Cerebellar nuclear complex (tissue), 1 donor: ENCODE results near the gene CDH15.

Experiments used
- DNase-seq, 2 experiments: peaks; one replicate each; lab custom pipeline; 2025; lab: John Stamatoyannopoulos, UW

The CDH15 gene

DNA sequence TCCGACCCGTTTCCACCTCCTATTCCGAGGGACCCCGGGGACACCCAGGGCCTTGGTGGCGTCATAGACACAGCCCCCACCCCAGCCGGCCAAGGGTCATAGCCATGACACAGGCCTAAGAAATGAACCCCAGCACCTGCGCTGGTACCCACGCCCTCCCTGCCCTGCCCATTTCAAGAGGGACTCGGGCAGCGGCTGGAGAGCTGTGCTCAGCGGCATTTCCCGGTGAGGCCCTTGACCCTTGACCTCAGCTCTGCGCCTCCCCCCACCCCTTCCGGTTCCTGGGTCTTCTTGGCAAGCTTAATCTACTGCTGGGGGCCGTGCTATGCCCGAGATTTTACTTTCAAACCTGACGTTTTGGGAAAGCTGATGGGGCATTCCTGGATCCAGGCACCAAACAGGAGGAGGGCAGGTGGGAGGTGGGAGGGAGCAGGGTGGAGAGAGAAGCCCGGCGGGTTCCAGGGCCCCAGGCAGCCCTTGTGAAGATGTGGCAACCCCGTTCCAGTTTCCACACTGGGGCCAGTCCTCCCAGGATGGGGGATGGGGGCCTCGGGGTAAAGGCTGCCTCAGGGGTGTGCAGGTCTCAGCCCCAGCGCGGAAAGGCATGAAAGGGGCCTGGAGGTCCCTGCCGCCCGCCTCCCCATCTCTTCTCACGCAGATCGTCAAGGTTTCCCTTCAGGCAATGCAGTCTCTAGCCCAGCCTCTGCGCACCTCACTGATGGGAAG, 28.7 kb downstream of the CDH15 start, which contains the start of gene SLC22A31:
SLC22A31 (minus strand) TSS at position 414 of the 726 bp plus-strand sequence; CDS start at position 378, 36 bp downstream.
- no peak for DNase-seq

GRCh38 chr16:89200850-89201411, 29.4 kb downstream of the CDH15 start:
- DNase-seq = no peak

- DNase-seq = peak in 1 of 2 experiments; percentile 46
These were observed 30.2 kb downstream of the CDH15 start for GRCh38 chr16:89201439-89202377.

GRCh38 chr16:89202422-89203215, 31.1 kb downstream of the CDH15 start:
- no peak for DNase-seq

DNA sequence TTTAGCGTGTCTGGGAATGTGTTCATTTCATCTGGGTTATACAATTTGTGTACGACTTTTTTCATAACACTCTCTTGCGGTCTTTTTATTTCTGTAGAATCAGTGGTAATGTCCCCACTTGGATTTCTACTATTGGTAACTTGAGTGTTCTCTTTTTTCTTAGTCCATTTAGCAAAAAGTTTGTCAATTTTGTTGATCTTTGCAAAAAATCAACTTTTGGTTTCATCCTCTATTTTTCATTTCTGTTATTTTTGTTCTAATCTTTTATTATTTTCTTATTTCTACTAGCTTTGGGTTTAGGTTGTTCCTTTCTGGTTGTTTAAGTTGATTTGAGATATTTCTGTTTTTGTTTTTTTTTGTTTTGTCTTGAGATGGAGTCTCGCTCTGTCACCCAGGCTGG, 36.4 kb downstream of the CDH15 start:
- DNase-seq = no peak

DNA sequence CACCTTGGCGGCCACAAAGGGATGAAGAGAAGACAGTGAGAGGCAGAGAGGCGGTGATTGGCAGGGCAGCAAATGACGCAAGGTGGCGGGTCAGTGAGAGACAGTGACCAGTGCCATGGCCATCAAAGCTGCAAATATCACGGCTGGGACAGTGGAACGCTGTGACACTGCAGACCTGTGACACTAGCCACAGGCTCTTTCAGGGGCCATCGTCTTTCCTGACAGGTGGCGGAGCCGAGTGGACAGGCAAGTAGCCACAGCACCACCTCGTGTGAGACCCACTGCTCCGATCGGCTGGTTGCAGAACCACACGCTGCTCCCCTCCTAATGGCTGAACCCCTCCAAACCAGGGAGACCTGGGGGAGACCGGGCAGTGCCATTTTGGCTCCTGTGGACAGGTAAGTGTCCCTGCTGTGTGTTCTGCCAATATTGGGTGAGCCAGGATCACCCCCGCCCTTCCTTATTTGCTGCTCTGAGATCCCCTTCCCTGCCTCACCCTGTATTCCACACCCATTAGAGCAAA, 38.0 kb downstream of the CDH15 start:
- DNase-seq = no peak

DNA sequence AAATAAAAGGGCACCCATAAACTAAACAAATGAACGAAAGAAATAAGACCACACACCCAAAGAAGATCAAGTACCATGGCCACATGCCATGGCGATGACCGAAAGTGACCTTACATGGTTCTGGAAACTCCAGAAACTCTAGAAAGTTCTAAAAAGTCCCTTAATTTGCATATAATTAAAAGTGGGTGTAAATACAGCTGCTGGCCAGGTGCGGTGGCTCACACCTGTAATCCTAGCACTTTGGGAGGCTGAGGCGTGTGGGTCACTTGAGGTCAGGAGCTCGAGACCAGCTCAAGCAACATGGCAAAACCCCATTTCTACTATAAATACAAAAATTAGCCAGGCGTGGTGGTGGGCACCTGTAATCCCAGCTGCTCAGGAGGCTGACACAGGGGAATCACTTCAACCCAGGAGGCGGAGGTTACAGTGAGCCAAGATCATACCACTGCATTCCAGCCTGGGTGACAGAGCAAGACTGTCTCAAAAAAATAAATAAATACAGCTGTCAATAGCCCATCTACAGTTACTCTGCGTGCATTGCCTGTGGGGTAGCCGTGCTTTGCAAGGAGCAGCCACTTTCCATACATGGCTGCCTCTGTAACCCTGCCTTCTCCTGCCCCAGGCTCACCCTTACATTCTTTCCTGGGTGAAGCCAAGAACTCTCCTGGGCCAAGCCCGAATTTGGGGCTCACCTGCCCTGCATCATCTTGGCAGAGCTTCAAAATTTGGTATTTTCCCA, 38.8 kb downstream of the CDH15 start:
- DNase-seq = no peak

DNA sequence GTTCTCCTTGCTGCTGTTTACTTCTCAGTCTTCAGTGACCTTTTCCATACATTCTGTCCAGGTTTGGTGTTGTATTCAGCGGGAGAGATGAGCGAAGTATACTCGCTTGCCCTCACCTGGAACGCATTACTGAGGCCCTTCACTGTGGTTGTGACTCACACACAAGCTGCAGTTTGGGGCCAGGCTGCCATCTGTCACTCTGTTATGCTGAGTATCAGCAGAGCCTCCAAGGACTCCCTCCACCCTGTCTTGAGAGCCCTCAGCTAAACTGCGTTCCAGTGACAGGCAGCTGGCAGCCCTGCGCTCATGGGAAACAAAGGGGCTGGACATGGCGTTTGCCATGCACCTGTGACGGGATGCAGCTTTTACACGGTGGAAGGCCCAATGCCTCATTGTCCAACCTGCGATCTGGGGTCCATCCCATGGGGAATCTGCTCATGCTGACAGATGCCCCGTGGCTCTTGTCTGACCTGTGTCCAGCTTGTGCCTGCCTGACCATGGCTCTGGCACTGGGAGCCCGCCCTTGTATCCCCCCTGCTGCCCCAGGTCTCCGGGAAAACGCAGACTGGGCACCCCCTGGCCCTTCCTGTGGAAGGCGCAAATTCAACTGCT, 39.5 kb downstream of the CDH15 start:
- peak in 1 of 2 experiments; percentile 53 for DNase-seq

DNA sequence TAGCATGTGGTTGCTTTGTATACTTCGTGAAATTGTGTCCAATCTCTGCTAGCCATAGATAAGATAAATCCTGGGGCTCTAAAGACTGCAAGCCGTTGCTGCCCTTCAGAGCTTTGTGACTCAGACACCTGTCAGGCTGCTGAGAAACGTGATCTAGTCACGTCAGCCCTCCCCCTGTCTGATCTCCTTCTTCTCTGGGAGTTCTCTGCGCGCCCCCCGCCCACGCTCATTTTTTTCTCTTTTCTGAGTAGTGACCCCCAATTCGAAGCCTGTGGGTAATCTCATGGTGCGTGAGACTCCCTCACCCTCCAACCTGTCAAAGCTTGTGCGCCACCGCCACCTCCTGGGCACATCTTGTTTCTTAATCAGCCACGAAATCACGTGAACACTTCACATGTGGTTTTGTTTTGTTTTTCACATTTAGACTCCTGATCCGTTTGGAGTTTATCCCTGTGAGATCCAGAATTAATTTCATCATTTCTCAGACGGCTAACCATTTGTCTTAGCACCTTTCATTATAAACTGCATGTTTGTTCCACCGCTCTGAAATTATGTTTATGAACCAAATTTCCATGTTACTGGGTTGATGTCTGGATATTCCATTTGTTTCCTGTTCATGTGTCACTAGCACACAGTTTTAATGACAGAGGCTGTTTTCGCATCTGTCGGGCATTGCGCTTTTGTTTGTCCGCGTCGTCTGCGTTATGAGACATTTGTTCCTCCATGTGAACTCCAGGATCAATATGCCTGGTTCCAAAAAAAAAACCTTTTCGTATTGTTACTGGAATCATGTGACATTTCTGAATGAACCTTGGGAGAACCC, 45.0 kb downstream of the CDH15 start:
- DNase-seq = peak in 1 of 2 experiments; percentile 65

GRCh38 chr16:89217138-89217387, 45.5 kb downstream of the CDH15 start:
- no peak for DNase-seq

DNA sequence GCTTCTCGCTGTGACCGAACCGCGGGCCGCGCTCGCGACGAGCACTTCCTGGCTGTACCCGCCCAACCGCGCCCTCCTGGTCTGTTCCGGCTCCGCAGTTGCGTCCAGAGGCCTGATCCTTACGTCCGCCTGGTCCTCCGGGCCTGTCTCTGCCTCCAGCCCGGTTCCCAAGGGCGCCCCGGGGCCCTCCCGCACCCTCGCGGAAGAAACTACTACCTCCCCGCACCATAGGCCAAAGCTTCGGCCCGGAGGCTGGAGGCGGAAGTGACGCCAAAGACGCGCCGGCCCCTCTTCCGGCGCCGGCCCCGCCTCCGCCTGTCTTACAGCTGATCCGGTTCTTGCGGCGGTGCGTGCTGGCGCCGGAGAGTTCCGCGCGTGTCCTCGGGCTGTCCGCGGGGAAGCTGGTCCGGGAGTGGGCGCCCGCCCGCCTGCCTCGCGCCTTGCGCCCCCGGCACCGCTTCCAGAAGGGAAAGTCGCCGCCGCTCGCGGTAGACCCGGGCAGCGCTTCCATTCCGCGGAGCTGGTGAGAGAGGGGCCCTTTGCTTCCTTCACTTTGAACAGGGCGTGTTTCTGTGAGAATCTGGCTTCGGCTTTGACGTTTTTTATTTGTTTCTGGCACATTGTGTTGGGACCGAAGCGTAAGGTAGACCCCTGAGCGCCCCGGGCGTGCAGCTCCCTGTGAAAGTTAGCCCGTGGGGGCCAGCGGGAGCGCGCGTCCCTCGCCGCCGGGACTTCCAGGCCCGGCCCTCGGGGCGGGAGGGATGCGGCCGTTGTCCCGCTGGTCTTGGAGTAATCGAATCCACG, 46.0 kb downstream of the CDH15 start, which contains the start of gene ZNF778:
ZNF778 (plus strand) TSS at position 316 of the 804 bp plus-strand sequence. CDS start 3,425 bp downstream, outside the sequence.
- peak in 1 of 2 experiments; percentile 45 for DNase-seq

DNA sequence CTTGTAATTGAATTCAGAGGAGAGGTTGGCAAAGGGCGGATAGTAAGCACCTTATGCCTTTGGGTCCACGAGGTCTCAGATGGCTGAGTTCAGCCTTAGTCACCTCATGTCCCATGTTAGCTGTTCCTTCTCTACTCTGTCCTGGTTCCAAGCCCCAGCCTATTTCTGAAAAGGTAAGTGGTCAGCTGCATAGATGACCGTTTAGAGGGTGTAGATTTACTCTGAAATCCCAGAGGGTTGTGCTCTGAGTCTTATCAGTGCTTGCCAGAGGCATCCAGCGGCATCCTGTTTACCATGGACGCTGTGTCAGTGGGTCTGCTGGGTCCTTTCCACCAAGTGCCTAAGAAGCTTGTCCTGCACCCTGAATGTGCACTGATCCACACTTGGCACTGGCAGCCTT, 47.8 kb downstream of the CDH15 start:
- DNase-seq = no peak

DNA sequence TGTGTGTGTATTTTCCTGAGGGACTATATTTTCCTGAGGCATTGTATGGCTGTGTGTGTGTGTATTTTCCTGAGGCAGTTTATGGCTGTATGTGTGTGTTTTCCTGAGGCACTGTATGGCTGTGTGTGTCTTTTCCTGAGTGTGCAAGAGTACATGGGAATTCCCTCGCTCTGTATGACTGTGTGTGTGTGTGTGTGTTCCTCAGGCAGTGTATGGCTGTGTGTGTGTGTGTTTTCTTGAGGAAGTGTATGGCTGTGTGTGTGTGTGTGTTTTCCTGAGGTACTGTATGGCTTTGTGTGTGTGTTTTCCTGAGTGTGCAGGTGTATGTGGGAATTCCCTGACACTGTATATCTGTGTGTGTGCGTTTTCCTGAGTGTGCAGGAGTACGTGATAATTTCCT, 50.1 kb downstream of the CDH15 start:
- no peak for DNase-seq

DNA sequence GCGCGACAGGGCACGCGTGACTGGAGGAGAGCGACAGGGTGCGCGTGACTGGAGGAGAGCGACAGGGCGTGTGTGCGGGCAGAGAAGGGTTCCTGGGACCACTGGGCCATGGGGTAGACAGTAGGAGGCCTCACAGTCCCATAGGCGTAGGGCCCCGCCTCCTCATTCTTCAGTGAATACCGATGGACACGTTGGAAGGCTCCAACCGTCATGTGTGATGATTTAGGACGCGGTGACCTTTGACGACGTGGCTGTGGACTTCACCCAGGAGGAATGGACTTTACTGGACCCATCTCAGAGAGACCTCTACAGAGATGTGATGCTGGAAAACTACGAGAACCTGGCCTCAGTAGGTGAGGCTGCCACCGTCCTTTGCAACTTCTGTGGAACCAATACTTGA, 51.4 kb downstream of the CDH15 start:
- no peak for DNase-seq

DNA sequence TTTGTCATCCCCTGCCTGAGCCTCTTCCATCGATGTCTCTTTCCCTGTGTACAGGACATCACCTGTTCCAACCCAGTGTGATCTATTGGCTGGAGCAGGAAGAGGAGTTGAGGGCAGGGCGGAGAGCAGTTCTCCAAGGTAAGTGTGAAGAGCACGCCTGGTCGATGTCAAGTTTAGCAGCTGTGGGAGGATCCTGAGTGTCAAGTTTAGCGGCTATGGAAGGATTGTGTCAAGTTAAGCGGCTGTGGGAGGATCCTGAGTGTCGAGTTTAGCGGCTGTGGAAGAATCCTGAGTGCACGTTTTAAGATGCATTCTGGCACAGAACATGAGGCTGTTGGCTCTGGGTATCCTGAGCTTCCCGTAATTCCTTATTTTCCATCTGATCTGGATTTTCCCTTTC, 53.1 kb downstream of the CDH15 start:
- no peak for DNase-seq

- no peak for DNase-seq
These were observed 58.7 kb downstream of the CDH15 start for GRCh38 chr16:89230255-89230654.

DNA sequence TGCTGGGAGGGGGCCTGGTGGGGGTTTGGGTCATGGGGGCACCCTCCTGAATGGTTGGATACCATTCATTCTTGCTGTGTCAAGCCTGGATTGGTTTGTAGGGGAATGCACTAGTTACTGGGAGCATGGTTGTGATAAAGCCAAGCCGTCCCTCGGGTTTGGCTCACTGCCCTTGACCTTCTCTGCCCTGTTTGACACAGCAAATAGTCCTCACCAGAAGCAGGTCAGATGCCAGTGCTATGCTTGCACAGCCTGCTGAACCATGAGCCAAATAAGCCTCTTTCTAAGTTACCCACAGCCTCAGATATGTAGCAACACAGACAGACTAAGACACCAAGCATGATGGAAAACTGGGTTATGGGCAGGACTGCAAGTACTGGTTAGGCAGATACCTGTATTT, 60.6 kb downstream of the CDH15 start:
- no peak for DNase-seq

- no peak for DNase-seq
These were observed 62.3 kb downstream of the CDH15 start for GRCh38 chr16:89233678-89234490.
